Smooth muscle cell of the brain vasculature (primary cell): ENCODE results near the gene CDC42EP2.

ENCODE experiments used
- DNase-seq: peaks from one replicate; pipeline ENCODE4 v3.0.0-alpha.2; 2012; ENCODE audit warnings: low read depth, low spot score

The CDC42EP2 gene

GRCh38 chr11:65314501-65315203 lies at the start of gene CDC42EP2:
Gene CDC42EP2, plus strand, starts transcription at chr11:65314866. Its CDS starts 6,033 bp downstream, at chr11:65320899.
- no peak for DNase-seq

DNA sequence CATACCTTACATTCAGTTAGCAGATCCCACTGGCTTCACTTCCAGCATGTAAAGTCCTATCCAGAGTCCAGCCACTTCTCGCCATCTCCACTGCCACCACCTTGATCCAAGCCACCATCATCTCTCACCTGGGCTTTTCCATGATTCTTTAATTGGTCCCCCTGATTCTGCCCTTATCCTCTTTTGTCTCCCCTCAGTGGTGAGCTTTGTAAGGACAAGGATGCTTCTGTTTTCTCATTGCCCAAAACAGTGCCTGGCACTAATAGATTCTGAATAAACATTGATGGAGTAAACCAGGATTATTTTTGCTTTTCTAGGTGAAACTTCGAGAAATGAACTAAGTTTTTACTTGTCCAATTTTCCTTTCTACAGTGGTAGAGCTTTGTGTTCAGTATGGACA lies 48.5 kb upstream of the CDC42EP2 start:
- no peak for DNase-seq

DNA sequence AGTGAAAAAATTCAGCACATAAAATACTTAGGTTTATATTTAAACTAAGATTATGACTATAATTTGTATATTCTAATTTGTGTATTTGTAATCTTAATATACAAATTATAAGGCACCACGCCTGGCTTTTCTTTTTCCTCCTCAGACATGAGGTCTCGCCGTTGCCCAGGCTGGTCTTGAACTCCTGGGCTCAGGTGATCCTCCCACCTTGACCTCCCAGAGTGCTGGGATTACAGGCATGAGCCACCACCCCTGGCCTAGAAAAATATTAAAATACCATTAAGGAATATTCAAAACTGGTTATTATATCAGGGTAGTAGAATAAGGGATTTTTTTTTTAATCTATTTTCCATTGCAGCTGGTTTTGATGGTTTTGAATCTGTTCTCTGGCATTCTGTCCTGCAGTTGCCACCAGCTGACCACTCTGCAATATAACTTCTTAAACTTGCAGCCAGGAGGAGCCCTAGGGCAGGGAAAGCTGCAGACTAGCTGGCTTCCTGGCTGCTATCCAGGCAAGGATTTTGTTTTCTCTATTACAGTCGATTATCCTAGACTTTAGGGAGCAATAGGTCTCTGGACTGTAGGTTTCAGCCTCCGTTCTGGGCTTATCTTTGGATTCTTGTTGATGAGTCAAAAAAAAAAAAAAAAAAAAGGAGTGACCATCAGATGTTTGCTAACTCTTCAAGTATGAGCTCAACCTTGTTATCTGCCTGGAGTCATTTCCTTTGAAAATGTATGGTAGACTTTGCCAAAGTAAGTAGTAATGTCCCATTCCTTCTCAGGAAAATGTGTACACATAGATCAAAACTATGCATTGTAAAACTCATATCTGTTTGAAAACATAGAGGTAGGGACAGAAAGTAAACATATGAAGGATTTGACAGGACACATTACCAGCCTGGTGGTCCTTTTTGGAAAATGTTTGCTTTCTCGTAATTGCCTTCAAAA lies 39.7 kb upstream of the CDC42EP2 start:
- DNase-seq = peak; percentile 76

DNA sequence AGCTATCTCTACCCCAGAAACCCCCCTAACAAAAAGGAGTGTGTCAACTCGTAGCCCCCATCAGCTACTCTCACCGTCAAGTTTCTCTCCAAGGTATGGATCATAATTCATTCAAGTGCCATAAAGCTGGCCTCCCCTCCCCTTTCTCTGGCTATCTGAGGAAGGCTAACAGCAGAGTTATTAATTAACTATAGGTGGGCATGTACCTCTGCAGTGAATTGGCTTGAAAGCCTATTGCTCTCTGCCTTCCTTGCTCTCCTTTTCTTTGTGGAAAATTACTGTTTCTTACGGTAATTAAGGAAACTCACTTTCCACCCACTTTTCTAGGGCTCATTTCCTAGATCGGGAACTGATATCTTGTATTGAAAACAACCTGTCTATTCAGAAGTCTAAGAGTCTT lies 38.8 kb upstream of the CDC42EP2 start:
- no peak for DNase-seq

DNA sequence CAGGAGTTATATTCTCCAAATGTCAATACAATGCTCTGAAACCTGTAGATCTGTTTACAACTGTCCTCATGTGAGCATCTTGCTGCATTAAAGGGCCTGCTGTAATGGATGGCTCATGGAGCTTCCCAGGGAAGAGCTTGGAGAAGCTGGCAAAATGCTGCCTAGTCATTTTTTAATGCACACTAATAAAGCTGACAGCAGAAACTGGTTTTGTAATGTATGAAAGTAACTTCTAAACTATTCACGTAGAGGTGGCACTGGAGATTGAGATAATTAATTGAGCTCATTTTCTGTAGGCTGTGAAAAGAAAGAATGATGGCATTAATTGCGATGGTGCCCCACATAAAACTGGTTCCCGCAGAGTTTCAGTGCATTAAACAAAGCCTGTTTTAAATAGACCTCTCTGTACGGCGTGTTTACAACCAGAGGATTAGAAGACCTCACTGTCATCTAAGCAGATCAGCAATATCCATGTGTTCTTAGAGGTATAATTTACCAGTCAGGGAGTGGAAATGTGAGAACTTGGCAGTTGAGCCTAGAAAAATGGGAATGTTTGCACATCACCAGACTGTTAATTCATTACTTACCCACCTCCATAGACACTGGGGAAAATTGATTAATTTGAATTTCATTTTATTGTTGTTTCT lies 36.9 kb upstream of the CDC42EP2 start:
- DNase-seq = no peak

DNA sequence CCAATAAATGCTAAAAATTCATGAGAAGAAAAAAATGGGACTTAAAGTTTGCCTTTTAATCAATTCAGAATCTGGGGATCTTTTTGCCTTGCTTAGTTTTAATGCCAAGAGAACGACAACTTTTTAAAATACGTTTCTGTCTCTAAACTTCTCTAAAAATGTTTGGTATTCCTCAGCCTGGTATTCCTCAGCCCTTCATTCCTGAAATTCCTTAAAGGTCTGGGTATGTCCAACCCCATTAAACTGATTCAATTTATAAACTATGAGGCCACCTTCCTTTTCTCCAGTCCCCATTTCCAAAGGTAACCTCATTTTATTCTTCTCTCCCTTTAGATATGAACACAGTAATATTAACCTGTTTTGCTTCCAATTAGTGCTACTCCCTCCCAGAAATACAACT lies 36.3 kb upstream of the CDC42EP2 start:
- DNase-seq = no peak

DNA sequence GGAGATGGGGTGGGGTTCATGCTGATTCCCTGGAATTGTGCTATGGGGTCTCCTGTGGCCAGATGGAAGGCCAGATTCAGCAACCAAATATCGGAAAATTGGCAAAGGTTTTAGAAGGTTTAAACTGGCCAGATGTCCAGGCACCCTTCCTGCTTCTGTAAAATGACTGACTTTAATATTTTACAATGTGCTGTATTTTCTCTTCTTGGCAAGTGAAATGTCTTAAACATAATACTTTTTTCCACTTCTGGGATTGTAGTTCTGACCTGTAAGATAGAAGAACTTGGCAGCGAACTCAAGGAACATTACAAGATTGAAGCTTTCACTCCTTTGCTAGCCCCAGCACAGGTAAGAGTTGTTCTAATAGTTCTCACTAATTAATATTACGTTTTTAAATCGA lies 35.4 kb upstream of the CDC42EP2 start:
- DNase-seq = no peak

- DNase-seq = no peak
Observed at GRCh38 chr11:65279741-65280440, 34.8 kb upstream of the CDC42EP2 start.

GRCh38 chr11:65280646-65281045 lies 34.0 kb upstream of the CDC42EP2 start:
- DNase-seq = no peak

- DNase-seq = no peak
Observed at GRCh38 chr11:65286686-65287085, 28.0 kb upstream of the CDC42EP2 start.

DNA sequence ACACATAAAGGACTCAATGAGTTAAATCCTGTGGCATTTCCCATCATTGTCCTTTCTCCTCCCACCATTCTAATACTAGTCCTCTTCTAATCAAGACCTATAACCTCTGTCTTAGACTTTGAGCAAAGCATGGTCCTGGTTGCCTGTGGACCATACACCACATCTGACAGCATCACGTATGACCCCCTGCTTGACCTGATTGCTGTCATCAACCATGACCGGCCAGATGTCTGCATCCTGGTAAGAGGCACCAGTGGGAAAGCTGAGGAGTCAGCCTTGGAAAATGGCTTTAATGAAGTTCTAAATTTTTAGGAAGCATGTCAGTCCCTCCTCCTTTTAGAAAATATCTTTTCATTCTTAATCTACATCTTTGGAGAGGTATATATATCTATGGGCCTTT lies 27.1 kb upstream of the CDC42EP2 start:
- no peak for DNase-seq

GRCh38 chr11:65288706-65289536 lies 25.7 kb upstream of the CDC42EP2 start:
- DNase-seq = no peak

GRCh38 chr11:65290448-65291165 lies 24.1 kb upstream of the CDC42EP2 start:
- peak; percentile 92 for DNase-seq

GRCh38 chr11:65291613-65292012 lies 23.1 kb upstream of the CDC42EP2 start:
- DNase-seq = no peak

DNA sequence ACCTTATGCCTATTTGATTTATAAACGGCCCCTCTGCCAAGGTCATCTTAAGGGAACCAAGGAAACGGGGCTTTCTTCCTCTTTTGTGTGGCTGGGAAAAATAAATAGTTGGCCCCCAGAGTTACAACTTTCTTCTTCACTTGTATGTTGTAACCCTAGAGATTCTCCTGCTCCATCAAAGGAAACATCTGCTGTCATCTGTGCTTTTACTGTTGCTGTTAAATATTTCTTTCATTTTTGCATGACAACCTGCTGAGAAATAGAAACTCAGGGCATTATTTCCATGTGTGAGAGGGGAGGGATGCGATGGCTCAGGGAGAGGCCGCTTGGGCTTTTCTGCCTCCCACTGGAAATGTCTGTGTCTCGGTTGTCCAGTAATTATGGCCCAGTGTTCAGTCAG lies 21.8 kb upstream of the CDC42EP2 start:
- DNase-seq = no peak

- DNase-seq = no peak
Observed at GRCh38 chr11:65293909-65294381, 20.7 kb upstream of the CDC42EP2 start.

GRCh38 chr11:65295001-65295400 lies 19.7 kb upstream of the CDC42EP2 start:
- DNase-seq = no peak

- no peak for DNase-seq
Observed at GRCh38 chr11:65295571-65296341, 18.9 kb upstream of the CDC42EP2 start.

DNA sequence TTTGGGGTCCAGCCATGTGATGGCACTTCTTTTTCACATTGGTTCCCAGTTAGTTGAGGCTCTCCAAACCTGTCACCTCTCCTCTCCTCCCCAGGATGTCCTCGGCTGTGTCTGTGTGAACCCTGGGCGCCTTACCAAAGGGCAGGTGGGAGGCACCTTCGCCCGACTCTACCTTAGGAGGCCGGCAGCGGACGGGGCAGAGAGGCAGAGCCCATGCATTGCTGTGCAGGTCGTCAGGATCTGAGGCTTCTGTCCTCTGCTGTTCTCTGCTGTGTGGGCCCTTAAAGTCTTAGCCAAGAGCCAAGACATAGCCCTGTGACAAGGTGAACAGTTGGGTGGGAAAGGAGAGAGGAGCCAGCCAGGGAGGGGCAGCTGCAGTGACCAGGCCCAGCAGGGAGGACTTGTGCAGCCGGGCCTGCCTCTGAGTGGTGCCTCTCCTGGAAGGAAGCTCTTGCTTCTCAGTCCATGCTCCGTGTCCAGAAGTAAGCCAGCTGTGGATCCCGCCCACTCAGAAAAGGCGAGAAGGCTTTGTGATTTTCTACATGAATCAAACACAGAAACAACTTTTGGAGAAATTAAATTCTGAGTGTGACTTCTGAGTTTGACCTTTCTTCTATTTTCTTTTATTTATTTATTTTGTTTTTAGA lies 17.5 kb upstream of the CDC42EP2 start:
- no peak for DNase-seq
